HepG2 (cell line): ENCODE data around the gene RREB1. TPM values are rescaled to one million over a fixed set of nuclear protein-coding genes. Genes with fewer than 3 reads are reported as not detected.

Source experiments
- ATAC-seq: fragments of 200-7000 bp; cut with Tn5 transposase; 3 replicates; pipeline ENCODE4 v1.9.1; 2020; ENCODE audit warnings: mild to moderate bottlenecking, moderate library complexity
- BruUV-seq: library from RNA; stranded (reverse); fragments of 400-500 nt; replicated peaks from 2 replicates; lab custom pipeline; 2021; lab: Mats Ljungman, UMichigan
- CTCF ChIA-PET: fragments of 300-600 bp; formaldehyde crosslinking; extraction: SDS; loops from one replicate; lab custom pipeline; 2021; ENCODE audit warnings: low total read pairs, inconsistent platforms, low intra/inter-chr PET ratio; lab: Yijun Ruan, JAX
- POLR2A ChIA-PET: fragments of 350-600 bp; sonication (Branson Sonifier 250); formaldehyde crosslinking; loops from one replicate; lab custom pipeline; 2020; ENCODE audit warnings: antibody characterized with exemption, inconsistent platforms; lab: Yijun Ruan, JAX
- DNase-seq: peaks from one replicate; pipeline ENCODE4 v3.0.0-alpha.2; 2015; ENCODE audit warnings: low spot score
- FAIRE-seq: peaks from 3 replicates; lab custom pipeline; 2011; peaks lifted over from hg19 to GRCh38; lab: Jason Lieb, UNC
- H2AFZ ChIP-seq: one replicate; pipeline ENCODE4 v1.6.1; 2011; ENCODE audit warnings: low read length, inconsistent platforms
- H3K27ac ChIP-seq: fragments of 300-600 bp; 3 replicates; pipeline ENCODE4 v1.8.0; 2011; ENCODE audit warnings: mixed run types, mild to moderate bottlenecking, mixed read lengths, low read length, inconsistent platforms; ENCODE audit not compliant: insufficient read depth; ENCODE audit errors: extremely low read length
- H3K27me3 ChIP-seq, 2 experiments: fragments of 200-600 bp in 1 of 2; 2 replicates in 1 of 2; 3 replicates in 1 of 2; pipeline versions ENCODE4 v1.6.0 to v1.8.0; 2011; ENCODE audit warnings: low read length in 2 of 2, mild to moderate bottlenecking in 2 of 2, moderate library complexity in 2 of 2, inconsistent platforms in 1 of 2; ENCODE audit not compliant: insufficient read depth in 2 of 2, control insufficient read depth in 1 of 2
- H3K36me3 ChIP-seq, 2 experiments: fragments of 200-600 bp in 1 of 2; replicated peaks in 1 of 2; 2 replicates in 1 of 2; 3 replicates in 1 of 2; pipeline versions ENCODE4 v1.5.1 to v1.8.0; 2011; ENCODE audit warnings: low read length in 2 of 2, inconsistent platforms in 1 of 2; ENCODE audit not compliant: insufficient read depth in 2 of 2, control insufficient read depth in 1 of 2
- H3K4me1 ChIP-seq: 2 replicates; pipeline ENCODE4 v1.5.1; 2012; ENCODE audit warnings: low read length, inconsistent platforms; ENCODE audit not compliant: insufficient read depth
- H3K4me2 ChIP-seq: 2 replicates; pipeline ENCODE4 v1.6.0; 2011; ENCODE audit warnings: low read depth, low read length, inconsistent platforms
- H3K4me3 ChIP-seq, 3 experiments: fragments of 200-600 bp in 1 of 3; sonication (generic), shearing (Covaris generic) in 1 of 3; replicated peaks in 1 of 3; 2 replicates each; pipeline ENCODE4 v1.5.1; 2011 to 2016; ENCODE audit warnings: low read length in 3 of 3, inconsistent platforms in 2 of 3, low read depth in 2 of 3, mild to moderate bottlenecking in 2 of 3, control low read depth in 1 of 3, mixed read lengths in 1 of 3; ENCODE audit not compliant: insufficient read depth in 1 of 3
- H3K79me2 ChIP-seq: one replicate; pipeline ENCODE4 v1.6.1; 2011; ENCODE audit warnings: low read length, inconsistent platforms; ENCODE audit not compliant: insufficient read depth
- H3K9ac ChIP-seq: 2 replicates; pipeline ENCODE4 v1.6.0; 2011; ENCODE audit warnings: mild to moderate bottlenecking, low read depth, low read length, inconsistent platforms; ENCODE audit not compliant: insufficient read depth
- H3K9me3 ChIP-seq: 2 replicates; pipeline ENCODE4 v1.5.1; 2012; ENCODE audit warnings: mild to moderate bottlenecking, low read length
- H4K20me1 ChIP-seq: 2 replicates; pipeline ENCODE4 v1.6.0; 2011; ENCODE audit warnings: inconsistent platforms, mild to moderate bottlenecking, low read length, moderate library complexity; ENCODE audit not compliant: insufficient read depth
- CREM ChIP-seq, 2 experiments: sonication (generic) in 1 of 2; formaldehyde crosslinking in 1 of 2; IDR thresholded peaks; 2 replicates each; pipeline versions ENCODE4 v1.4.0 to v1.6.1; 2016 to 2020; ENCODE audit warnings: antibody characterized with exemption in 1 of 2, mild to moderate bottlenecking in 1 of 2, missing genetic modification reagents in 1 of 2
- DNMT1 ChIP-seq: sonication (generic); formaldehyde crosslinking; IDR thresholded peaks from 2 replicates; pipeline ENCODE4 v1.5.1; 2020; ENCODE audit warnings: mild to moderate bottlenecking, missing genetic modification reagents
- EZH2 ChIP-seq: conservative IDR thresholded peaks from 2 replicates; pipeline ENCODE4 v1.6.1; 2012; ENCODE audit warnings: mild to moderate bottlenecking, low read depth, low read length, moderate library complexity
- HDAC2 ChIP-seq: sonication (generic); formaldehyde crosslinking; IDR thresholded peaks from 2 replicates; pipeline ENCODE4 v1.4.0; 2020; ENCODE audit warnings: missing genetic modification reagents
- HOXA3 ChIP-seq: sonication (generic); formaldehyde crosslinking; IDR thresholded peaks from 2 replicates; pipeline ENCODE4 v1.5.0; 2020; ENCODE audit warnings: missing genetic modification reagents
- KDM5B ChIP-seq: sonication (generic); formaldehyde crosslinking; IDR thresholded peaks from 2 replicates; pipeline ENCODE4 v1.4.0; 2020; ENCODE audit warnings: missing genetic modification reagents, mild to moderate bottlenecking, borderline replicate concordance
- NR1H2 ChIP-seq: sonication (generic); formaldehyde crosslinking; IDR thresholded peaks from 2 replicates; pipeline ENCODE4 v1.8.1; 2022; ENCODE audit warnings: low read depth, missing genetic modification reagents, borderline replicate concordance
- PBX2 ChIP-seq: IDR thresholded peaks from 2 replicates; pipeline ENCODE4 v1.6.1; 2016; ENCODE audit warnings: control low read depth
- ZBTB33 ChIP-seq: sonication (generic); formaldehyde crosslinking; IDR thresholded peaks from 2 replicates; pipeline ENCODE4 v1.4.0; 2020; ENCODE audit warnings: missing genetic modification reagents
- ZC3H13 ChIP-seq: sonication (generic); formaldehyde crosslinking; IDR thresholded peaks from 2 replicates; pipeline ENCODE4 v1.8.1; 2023; ENCODE audit warnings: mild to moderate bottlenecking, missing genetic modification reagents, moderate library complexity
- ZFYVE20 ChIP-seq: sonication (generic); formaldehyde crosslinking; IDR thresholded peaks from 2 replicates; pipeline ENCODE4 v1.8.0; 2023; ENCODE audit warnings: low read depth, mild to moderate bottlenecking, moderate library complexity, missing genetic modification reagents, borderline replicate concordance
- ZNF510 ChIP-seq: sonication (generic); formaldehyde crosslinking; IDR thresholded peaks from 2 replicates; pipeline ENCODE4 v1.4.0; 2020; ENCODE audit warnings: low read depth, mild to moderate bottlenecking, missing genetic modification reagents
- ZNF619 ChIP-seq: sonication (generic); formaldehyde crosslinking; IDR thresholded peaks from 2 replicates; pipeline ENCODE4 v1.4.0; 2020; ENCODE audit warnings: mild to moderate bottlenecking, missing genetic modification reagents
- ZNF687 ChIP-seq: sonication (generic); formaldehyde crosslinking; IDR thresholded peaks from 2 replicates; pipeline ENCODE4 v1.5.1; 2020; ENCODE audit warnings: mild to moderate bottlenecking, missing genetic modification reagents, moderate library complexity
- WGBS: methylation state at CpG from one replicate; pipeline ENCODE4 v1.1.6; 2017; ENCODE audit warnings: low lambda C conversion rate; 5-methylcytosine and 5-hydroxymethylcytosine counted together
- in situ Hi-C: cut with HindIII; loops from 2 replicates; pipeline ENCODE4 v1.10.0; 2017; ENCODE audit warnings: low pct_unique_long_range_greater_than_20kb; ENCODE audit not compliant: extremely low pct_ligation_motif_present
- intact Hi-C: fragments of 100-400 bp; cut with micrococcal nuclease; formaldehyde crosslinking; loops from one replicate; pipeline ENCODE4 v1.10.0; 2022; ENCODE audit not compliant: unreplicated experiment
- polyA plus RNA-seq, 8 experiments: library from polyadenylated mRNA; depleted of rRNA in 3 of 8; stranded (reverse) in 7 of 8; unstranded in 1 of 8; fragments of >200 nt; fragmentation: Illumina TruSeq in 4 of 8; extraction: Trizol in 4 of 8; gene quantifications; 2 replicates each; pipeline versions ENCODE4 v1.2.1 to v1.2.3, GENCODE V29; 2011 to 2016; ENCODE audit warnings: low read depth in 4 of 8, missing spikeins in 1 of 8, mixed read lengths in 1 of 8; ENCODE audit not compliant: insufficient read depth in 1 of 8
- total RNA-seq, 5 experiments: library from RNA; depleted of rRNA; stranded (reverse); fragments of >200 nt; fragmentation: Illumina TruSeq; extraction: Trizol; gene quantifications; 2 replicates each; pipeline ENCODE4 v1.2.3, GENCODE V29; 2016; ENCODE audit warnings: low read depth in 1 of 5

RREB1 gene
- total and polyA plus RNA-seq, 2 of the 13 experiments (the other 11 are each of a cell fraction or from before 2014, with no cell fraction given), result 6.1 to 23.2 TPM

- TF ChIP-seq PBX2 (CRISPR knock-in tag) (no peak), ZNF510 (no peak)
Measured at GRCh38 chr6:7245668-7246393, 138.1 kb downstream of the RREB1 start (continued).

GRCh38 chr6:7246401-7247178 lies 138.8 kb downstream of the RREB1 start:
- Histone ChIP-seq H3K9me3 (no peaks in the 10 kb centered on the region), H4K20me1 (no peaks in the 10 kb centered on the region), H2AFZ (no peak overlapping the region), H3K79me2 (peaks cover 4% of the 10 kb centered on the region), H3K27ac (no peak overlapping the region), H3K9ac (no peak overlapping the region), H3K27me3 (no peaks in the 10 kb centered on the region), H3K4me1 (peaks cover 24% of the 10 kb centered on the region), H3K36me3 (peaks cover 48 to 64% of the 10 kb centered on the region in 2 experiments), H3K4me3 (no peak overlapping the region), H3K4me2 (no peak overlapping the region)
- DNase-seq, result no peak
- BruUV-seq, result no TSS peak
- WGBS, result 96% methylated on average over 71 of the region's 71 CpGs
- intact Hi-C loops (no loop called here), in situ Hi-C loops (no loop called here)
- POLR2A ChIA-PET, result no interaction called here
- CTCF ChIA-PET, result no interaction called here
- no peak for FAIRE-seq
- ATAC-seq, result no peak
- TF ChIP-seq HDAC2 (no peak), ZC3H13 (CRISPR knock-in tag) (no peak), ZFYVE20 (CRISPR knock-in tag) (no peak), ZNF687 (CRISPR knock-in tag) (peak; percentile 17; the same call in 1 of the 2 replicates), EZH2 (no peak), ZNF619 (no peak), HOXA3 (0 out of 2 replicates have a peak, but pooled peaks have one; percentile 21), DNMT1 (CRISPR knock-in tag) (no peak), ZBTB33 (CRISPR knock-in tag) (peak; percentile 80), CREM (IDR thresholded peaks at IDR 0.05) (no peak), CREM (CRISPR knock-in tag; IDR thresholded peaks at IDR 0.05) (no peak), KDM5B (no peak), NR1H2 (CRISPR knock-in tag) (no peak)
